GM12878 (cell line): ENCODE results near the gene CRACDL. TPM values are rescaled to one million over a fixed set of nuclear protein-coding genes. Genes with fewer than 3 reads are reported as not detected.

Experiments used
- ATAC-seq: fragments of 200-7000 bp; cut with Tn5 transposase; 3 replicates; pipeline ENCODE4 v1.9.1; 2020; ENCODE audit warnings: mild to moderate bottlenecking, moderate library complexity
- BruUV-seq: library from RNA; stranded (reverse); fragments of 400-500 nt; replicated peaks from 2 replicates; lab custom pipeline; 2021; lab: Mats Ljungman, UMichigan
- CTCF ChIA-PET: fragments of 300-600 bp; sonication (Branson Sonifier 250); formaldehyde crosslinking; extraction: SDS; loops from one replicate; lab custom pipeline; 2021; ENCODE audit warnings: inconsistent platforms; lab: Yijun Ruan, JAX
- POLR2A ChIA-PET: fragments of 350-600 bp; formaldehyde crosslinking; extraction: SDS; loops from one replicate; lab custom pipeline; 2021; ENCODE audit warnings: inconsistent platforms; lab: Charles Lee
- RAD21 ChIA-PET: fragments of 300-600 bp; sonication (Branson Sonifier 250); formaldehyde crosslinking; loops from one replicate; lab custom pipeline; 2023; ENCODE audit warnings: antibody characterized with exemption; ENCODE audit not compliant: unreplicated experiment; lab: Charles Lee
- SMC1A ChIA-PET: fragments of 300-600 bp; sonication (Branson Sonifier 250); formaldehyde crosslinking; loops from one replicate; lab custom pipeline; 2023; ENCODE audit not compliant: unreplicated experiment, uncharacterized antibody; lab: Charles Lee
- DNase-seq: peaks from one replicate; pipeline ENCODE4 v3.0.0-alpha.2; 2011; ENCODE audit warnings: low read depth, low spot score
- FAIRE-seq: peaks from 3 replicates; lab custom pipeline; 2011; peaks lifted over from hg19 to GRCh38; lab: Jason Lieb, UNC
- H2AFZ ChIP-seq: 2 replicates; pipeline ENCODE4 v1.6.0; 2011; ENCODE audit warnings: low read depth, low read length, control low read depth; ENCODE audit not compliant: control insufficient read depth
- H3K27ac ChIP-seq: 2 replicates; pipeline ENCODE4 v1.5.1; 2011; ENCODE audit warnings: control low read depth; ENCODE audit not compliant: control insufficient read depth, insufficient read depth
- H3K27me3 ChIP-seq, 2 experiments: replicated peaks in 1 of 2; 2 replicates each; pipeline versions ENCODE4 v1.6.0 to v1.6.1; 2011; ENCODE audit warnings: low read length in 1 of 2; ENCODE audit not compliant: control insufficient read depth in 2 of 2, insufficient read depth in 2 of 2
- H3K36me3 ChIP-seq, 2 experiments: 2 replicates each; pipeline ENCODE4 v1.5.1; 2011; ENCODE audit warnings: low read length in 1 of 2; ENCODE audit not compliant: control insufficient read depth in 2 of 2, insufficient read depth in 2 of 2
- H3K4me1 ChIP-seq: 2 replicates; pipeline ENCODE4 v1.6.1; 2011; ENCODE audit warnings: mild to moderate bottlenecking, low read length, moderate library complexity, mixed read lengths; ENCODE audit not compliant: control insufficient read depth, insufficient read depth
- H3K4me2 ChIP-seq: 2 replicates; pipeline ENCODE4 v1.6.0; 2011; ENCODE audit warnings: control low read depth; ENCODE audit not compliant: control insufficient read depth, insufficient read depth
- H3K4me3 ChIP-seq: fragments of 200-600 bp; sonication (generic); 2 replicates; pipeline ENCODE4 v1.5.1; 2016
- H3K79me2 ChIP-seq: 2 replicates; pipeline ENCODE4 v1.6.0; 2011; ENCODE audit warnings: low read length; ENCODE audit not compliant: control insufficient read depth, insufficient read depth
- H3K9ac ChIP-seq: 2 replicates; pipeline ENCODE4 v1.8.0; 2011; ENCODE audit warnings: low read length, control low read depth, mixed read lengths; ENCODE audit not compliant: control insufficient read depth, insufficient read depth
- H3K9me3 ChIP-seq: replicated peaks from 3 replicates; pipeline ENCODE4 v1.5.1; 2011; ENCODE audit warnings: mild to moderate bottlenecking, low read length; ENCODE audit not compliant: control insufficient read depth, insufficient read depth
- H4K20me1 ChIP-seq: 2 replicates; pipeline ENCODE4 v1.6.0; 2011; ENCODE audit not compliant: control insufficient read depth, insufficient read depth
- FOS ChIP-seq: IDR thresholded peaks from 3 replicates; pipeline ENCODE4 v1.6.1; 2011; ENCODE audit warnings: borderline replicate concordance; ENCODE audit not compliant: insufficient read length; ENCODE audit errors: extremely low read depth
- MEF2A ChIP-seq: IDR thresholded peaks from 2 replicates; pipeline ENCODE4 v1.6.1; 2011; ENCODE audit warnings: low read depth, mild to moderate bottlenecking, low read length, moderate library complexity; ENCODE audit not compliant: insufficient read depth
- NR2C2 ChIP-seq: IDR thresholded peaks from 2 replicates; pipeline ENCODE4 v1.6.1; 2011; ENCODE audit warnings: borderline replicate concordance, low read depth; ENCODE audit not compliant: control insufficient read depth, insufficient read length
- RUNX3 ChIP-seq: IDR thresholded peaks from 2 replicates; pipeline ENCODE4 v1.6.1; 2012; ENCODE audit warnings: low read length, inconsistent platforms
- WRNIP1 ChIP-seq: IDR thresholded peaks from 2 replicates; pipeline ENCODE4 v1.6.1; 2011; ENCODE audit warnings: low read depth, low read length, improper control_type of control experiment, borderline replicate concordance
- WGBS: methylation state at CpG from one replicate; pipeline ENCODE4 v1.1.6; 2016; ENCODE audit warnings: low lambda C conversion rate; ENCODE audit not compliant: insufficient replicate concordance, insufficient coverage; ENCODE audit errors: missing lambda C conversion rate; 5-methylcytosine and 5-hydroxymethylcytosine counted together
- in situ Hi-C: fragments of 300-500 bp; cut with MboI; formaldehyde crosslinking; loops from 9 replicates; pipeline ENCODE4 v1.14.3; 2018; ENCODE audit warnings: mixed read lengths
- intact Hi-C: fragments of 100-400 bp; cut with micrococcal nuclease; formaldehyde crosslinking; loops from one replicate; pipeline ENCODE4 v1.14.2; 2022; ENCODE audit not compliant: unreplicated experiment
- polyA plus RNA-seq, 11 experiments: library from polyadenylated mRNA; depleted of rRNA in 4 of 11; unstranded in 6 of 11; stranded (reverse) in 5 of 11; fragments of >200 nt; fragmentation: Nextera tagmentation in 4 of 11; fragmentation: Illumina TruSeq in 1 of 11; extraction: Ambion mirVana in 4 of 11; extraction: Trizol in 1 of 11; gene quantifications; 1 replicate in 1 of 11; 2 replicates in 10 of 11; pipeline versions ENCODE4 v1.2.1 to v1.2.3, GENCODE V29; 2011 to 2016; ENCODE audit warnings: inconsistent platforms in 2 of 11, missing spikeins in 2 of 11, low read depth in 1 of 11
- total RNA-seq, 4 experiments: library from RNA; depleted of rRNA in 3 of 4; stranded (reverse); fragments of >200 nt in 3 of 4; fragmentation: Illumina TruSeq in 1 of 4; extraction: Trizol in 1 of 4; gene quantifications; 2 replicates each; pipeline versions ENCODE4 v1.2.1 to v1.2.3, GENCODE V29; 2013 to 2021
- TF ChIP-seq, protein P1 (sequence below): fragments of 450-650 bp; IDR thresholded peaks from 2 replicates; pipeline ENCODE4 v1.6.1; 2017; ENCODE audit warnings: mild to moderate bottlenecking, moderate library complexity
- TF ChIP-seq, protein P2 (sequence below): fragments of 450-650 bp; IDR thresholded peaks from 2 replicates; pipeline ENCODE4 v1.6.1; 2017; ENCODE audit warnings: mild to moderate bottlenecking

The CRACDL gene
- total and polyA plus RNA-seq, 10 of the 15 experiments (the other 5 are each of a cell fraction or from before 2014, with no cell fraction given) = 0.03 to 0.72 (median 0.14) TPM

DNA sequence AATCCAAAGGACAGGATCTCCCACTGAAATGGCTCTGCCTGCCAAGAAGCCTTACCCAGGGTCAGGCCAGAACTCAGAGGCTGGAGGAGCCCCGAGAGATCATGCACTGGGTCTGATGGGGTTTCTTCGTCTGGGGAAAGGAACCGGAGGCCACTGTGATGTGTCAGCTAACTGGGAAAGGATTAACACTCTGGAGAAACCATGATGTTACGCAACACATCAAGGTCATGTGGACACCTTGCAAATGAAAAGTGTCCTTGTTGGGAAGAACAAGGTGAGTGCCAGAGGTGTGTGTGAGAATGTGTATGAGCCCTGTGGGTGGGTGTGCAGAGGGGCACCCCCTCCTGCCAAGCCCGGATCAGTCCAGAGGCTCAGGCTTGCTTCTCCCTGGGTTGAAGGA, 86.9 kb downstream of the CRACDL start:
- ChIA-PET SMC1A (no interaction called here), CTCF (no interaction called here), POLR2A (no interaction called here)
- in situ Hi-C loops = no loop called here
- Histone ChIP-seq H3K27me3 (no peaks in the 10 kb centered on the region; a peak in 1 of 4 replicates), H3K36me3 (no peaks in the 10 kb centered on the region)
- TF ChIP-seq WRNIP1 = no peak
- TF ChIP-seq NR2C2 = no peak
- TF ChIP-seq, protein P1, sequence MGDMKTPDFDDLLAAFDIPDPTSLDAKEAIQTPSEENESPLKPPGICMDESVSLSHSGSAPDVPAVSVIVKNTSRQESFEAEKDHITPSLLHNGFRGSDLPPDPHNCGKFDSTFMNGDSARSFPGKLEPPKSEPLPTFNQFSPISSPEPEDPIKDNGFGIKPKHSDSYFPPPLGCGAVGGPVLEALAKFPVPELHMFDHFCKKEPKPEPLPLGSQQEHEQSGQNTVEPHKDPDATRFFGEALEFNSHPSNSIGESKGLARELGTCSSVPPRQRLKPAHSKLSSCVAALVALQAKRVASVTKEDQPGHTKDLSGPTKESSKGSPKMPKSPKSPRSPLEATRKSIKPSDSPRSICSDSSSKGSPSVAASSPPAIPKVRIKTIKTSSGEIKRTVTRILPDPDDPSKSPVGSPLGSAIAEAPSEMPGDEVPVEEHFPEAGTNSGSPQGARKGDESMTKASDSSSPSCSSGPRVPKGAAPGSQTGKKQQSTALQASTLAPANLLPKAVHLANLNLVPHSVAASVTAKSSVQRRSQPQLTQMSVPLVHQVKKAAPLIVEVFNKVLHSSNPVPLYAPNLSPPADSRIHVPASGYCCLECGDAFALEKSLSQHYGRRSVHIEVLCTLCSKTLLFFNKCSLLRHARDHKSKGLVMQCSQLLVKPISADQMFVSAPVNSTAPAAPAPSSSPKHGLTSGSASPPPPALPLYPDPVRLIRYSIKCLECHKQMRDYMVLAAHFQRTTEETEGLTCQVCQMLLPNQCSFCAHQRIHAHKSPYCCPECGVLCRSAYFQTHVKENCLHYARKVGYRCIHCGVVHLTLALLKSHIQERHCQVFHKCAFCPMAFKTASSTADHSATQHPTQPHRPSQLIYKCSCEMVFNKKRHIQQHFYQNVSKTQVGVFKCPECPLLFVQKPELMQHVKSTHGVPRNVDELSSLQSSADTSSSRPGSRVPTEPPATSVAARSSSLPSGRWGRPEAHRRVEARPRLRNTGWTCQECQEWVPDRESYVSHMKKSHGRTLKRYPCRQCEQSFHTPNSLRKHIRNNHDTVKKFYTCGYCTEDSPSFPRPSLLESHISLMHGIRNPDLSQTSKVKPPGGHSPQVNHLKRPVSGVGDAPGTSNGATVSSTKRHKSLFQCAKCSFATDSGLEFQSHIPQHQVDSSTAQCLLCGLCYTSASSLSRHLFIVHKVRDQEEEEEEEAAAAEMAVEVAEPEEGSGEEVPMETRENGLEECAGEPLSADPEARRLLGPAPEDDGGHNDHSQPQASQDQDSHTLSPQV = no peak
- TF ChIP-seq RUNX3 = no peak
- TF ChIP-seq, protein P2, sequence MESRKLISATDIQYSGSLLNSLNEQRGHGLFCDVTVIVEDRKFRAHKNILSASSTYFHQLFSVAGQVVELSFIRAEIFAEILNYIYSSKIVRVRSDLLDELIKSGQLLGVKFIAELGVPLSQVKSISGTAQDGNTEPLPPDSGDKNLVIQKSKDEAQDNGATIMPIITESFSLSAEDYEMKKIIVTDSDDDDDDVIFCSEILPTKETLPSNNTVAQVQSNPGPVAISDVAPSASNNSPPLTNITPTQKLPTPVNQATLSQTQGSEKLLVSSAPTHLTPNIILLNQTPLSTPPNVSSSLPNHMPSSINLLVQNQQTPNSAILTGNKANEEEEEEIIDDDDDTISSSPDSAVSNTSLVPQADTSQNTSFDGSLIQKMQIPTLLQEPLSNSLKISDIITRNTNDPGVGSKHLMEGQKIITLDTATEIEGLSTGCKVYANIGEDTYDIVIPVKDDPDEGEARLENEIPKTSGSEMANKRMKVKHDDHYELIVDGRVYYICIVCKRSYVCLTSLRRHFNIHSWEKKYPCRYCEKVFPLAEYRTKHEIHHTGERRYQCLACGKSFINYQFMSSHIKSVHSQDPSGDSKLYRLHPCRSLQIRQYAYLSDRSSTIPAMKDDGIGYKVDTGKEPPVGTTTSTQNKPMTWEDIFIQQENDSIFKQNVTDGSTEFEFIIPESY = no peak
- no peak for TF ChIP-seq FOS
- TF ChIP-seq MEF2A = no peak
- TF ChIP-seq, all 136 proteins: peak for 0
- Histone ChIP-seq H3K79me2 (no peaks in the 10 kb centered on the region), H2AFZ (no peak overlapping the region), H3K4me2 (no peak overlapping the region), H3K4me3 (no peak overlapping the region), H3K27ac (no peak overlapping the region), H3K9ac (no peak overlapping the region), H3K4me1 (no peaks in the 10 kb centered on the region), H4K20me1 (no peaks in the 10 kb centered on the region), H3K9me3 (no peaks in the 10 kb centered on the region)
- RAD21 ChIA-PET = no interaction called here
- BruUV-seq = no TSS peak
- intact Hi-C loops = no loop called here
- WGBS = 31% methylated on average over 5 of the region's 5 CpGs
- DNase-seq (no peak), ATAC-seq (no peak), FAIRE-seq (no peak)
